ENCODE measurements around the gene SEMA6B. TPM values are rescaled to one million over a fixed set of nuclear protein-coding genes. Genes with fewer than 3 reads are reported as not detected.

SEMA6B gene
- total RNA-seq, 1 donor from 2014 or later = 6.9 TPM

- H3K9me3 Mint-ChIP-seq = no peaks in the 10 kb centered on the region
- peaks cover 18% of the 10 kb centered on the region for H3K27me3 Mint-ChIP-seq (ENCODE audit: low read depth)
- no peak for TF ChIP-seq CTCF (IDR thresholded peaks at IDR 0.05; ENCODE audit: unreplicated experiment)
- H3K4me3 Mint-ChIP-seq = no peak overlapping the region
- DNase-seq (ENCODE audit: low spot score in 2 of 2, unreplicated experiment in 2 of 2) = no peak
- H3K27ac Mint-ChIP-seq = no peak overlapping the region
- H3K36me3 Mint-ChIP-seq = no peaks in the 10 kb centered on the region
- H3K4me1 Mint-ChIP-seq = peaks cover 3% of the 10 kb centered on the region
Measured at GRCh38 chr19:4591320-4591719, 31.8 kb upstream of the SEMA6B start.

GRCh38 chr19:4590559-4590958, 31.1 kb upstream of the SEMA6B start:
- Mint-ChIP-seq H3K4me1 (peaks cover 3% of the 10 kb centered on the region), H3K9me3 (no peaks in the 10 kb centered on the region), H3K27me3 (ENCODE audit: low read depth) (peaks cover 23% of the 10 kb centered on the region), H3K27ac (no peak overlapping the region), H3K4me3 (no peak overlapping the region), H3K36me3 (no peaks in the 10 kb centered on the region)
- no peak for DNase-seq (ENCODE audit: low spot score in 2 of 2, unreplicated experiment in 2 of 2)
- TF ChIP-seq CTCF (IDR thresholded peaks at IDR 0.05; ENCODE audit: unreplicated experiment) = no peak

- peak; percentile 54 for TF ChIP-seq CTCF (IDR thresholded peaks at IDR 0.05; ENCODE audit: unreplicated experiment)
- no peak overlapping the region for H3K27ac Mint-ChIP-seq
- H3K4me1 Mint-ChIP-seq = peaks cover 3% of the 10 kb centered on the region
- no peaks in the 10 kb centered on the region for H3K36me3 Mint-ChIP-seq
- no peak overlapping the region for H3K4me3 Mint-ChIP-seq
- DNase-seq (ENCODE audit: low spot score in 2 of 2, unreplicated experiment in 2 of 2) = no peak
- no peaks in the 10 kb centered on the region for H3K9me3 Mint-ChIP-seq
- H3K27me3 Mint-ChIP-seq (ENCODE audit: low read depth) = peaks cover 23% of the 10 kb centered on the region
Measured at GRCh38 chr19:4589579-4590410, 30.3 kb upstream of the SEMA6B start.

- peaks cover 3% of the 10 kb centered on the region for H3K4me1 Mint-ChIP-seq
- peaks cover 20% of the 10 kb centered on the region for H3K27me3 Mint-ChIP-seq (ENCODE audit: low read depth)
- no peak overlapping the region for H3K4me3 Mint-ChIP-seq
- TF ChIP-seq CTCF (IDR thresholded peaks at IDR 0.05; ENCODE audit: unreplicated experiment) = no peak
- DNase-seq (ENCODE audit: low spot score in 2 of 2, unreplicated experiment in 2 of 2) = no peak
- no peaks in the 10 kb centered on the region for H3K36me3 Mint-ChIP-seq
- H3K9me3 Mint-ChIP-seq = no peaks in the 10 kb centered on the region
- peak overlapping the region; percentile 11 for H3K27ac Mint-ChIP-seq
Measured at GRCh38 chr19:4588291-4588761, 28.8 kb upstream of the SEMA6B start.

GRCh38 chr19:4587527-4587926, 28.0 kb upstream of the SEMA6B start:
- Mint-ChIP-seq H3K36me3 (no peaks in the 10 kb centered on the region), H3K27me3 (ENCODE audit: low read depth) (peaks cover 20% of the 10 kb centered on the region), H3K4me1 (no peaks in the 10 kb centered on the region), H3K4me3 (no peak overlapping the region), H3K9me3 (no peaks in the 10 kb centered on the region), H3K27ac (no peak overlapping the region)
- TF ChIP-seq CTCF (IDR thresholded peaks at IDR 0.05; ENCODE audit: unreplicated experiment) = no peak
- DNase-seq (ENCODE audit: low spot score in 2 of 2, unreplicated experiment in 2 of 2) = no peak
